ENCODE measurements around the gene APPL1.

GRCh38 chr3:57281715-57282114 lies 54.2 kb downstream of the APPL1 start:
- no peak for TF ChIP-seq CTCF (IDR thresholded peaks at IDR 0.05)
- TF ChIP-seq POLR2A (IDR thresholded peaks at IDR 0.05; ENCODE audit: low read depth): no peak
- TF ChIP-seq POLR2AphosphoS5 (IDR thresholded peaks at IDR 0.05): no peak
- TF ChIP-seq EP300 (IDR thresholded peaks at IDR 0.05): no peak

Measured in esophagus muscularis mucosa (tissue), 4 donors.